GM23338 (cell line): ENCODE measurements around the gene PGRMC2. TPM values are rescaled to one million over a fixed set of nuclear protein-coding genes. Genes with fewer than 3 reads are reported as not detected.

Experiments
- ATAC-seq: fragments of 200-7000 bp; cut with Tn5 transposase; 3 replicates; pipeline ENCODE4 v1.9.1; 2020
- DNase-seq: peaks from one replicate; pipeline ENCODE4 v3.0.0-alpha.2; 2015; ENCODE audit warnings: low spot score
- H2AFZ ChIP-seq: fragments of 200-600 bp; sonication (generic); 2 replicates; pipeline ENCODE4 v1.8.0; 2016; ENCODE audit warnings: antibody characterized with exemption, mild to moderate bottlenecking, moderate library complexity
- H3F3A ChIP-seq: fragments of 200-600 bp; sonication (generic); replicated peaks from 2 replicates; pipeline ENCODE4 v1.8.0; 2017; ENCODE audit warnings: antibody characterized with exemption, mixed run types, low read depth
- H3K27ac ChIP-seq: fragments of 200-600 bp; sonication (generic); 2 replicates; pipeline ENCODE4 v1.6.1; 2016; ENCODE audit warnings: low read depth
- H3K27me3 ChIP-seq: fragments of 200-600 bp; sonication (generic); 2 replicates; pipeline ENCODE4 v1.8.0; 2016; ENCODE audit warnings: mild to moderate bottlenecking, mixed run types, moderate library complexity; ENCODE audit not compliant: insufficient read depth
- H3K36me3 ChIP-seq: fragments of 200-600 bp; sonication (generic); 2 replicates; pipeline ENCODE4 v1.8.0; 2016; ENCODE audit warnings: mild to moderate bottlenecking; ENCODE audit not compliant: insufficient read depth
- H3K4me1 ChIP-seq: fragments of 200-600 bp; sonication (generic); 2 replicates; pipeline ENCODE4 v1.8.0; 2016; ENCODE audit warnings: mild to moderate bottlenecking, moderate library complexity; ENCODE audit not compliant: insufficient read depth
- H3K4me2 ChIP-seq: fragments of 200-600 bp; sonication (generic); 2 replicates; pipeline ENCODE4 v1.7.1; 2017; ENCODE audit warnings: mixed run types
- H3K4me3 ChIP-seq: fragments of 200-600 bp; sonication (generic); 2 replicates; pipeline ENCODE4 v1.6.1; 2016; ENCODE audit warnings: mixed run types
- H3K79me2 ChIP-seq: fragments of 200-600 bp; sonication (generic); replicated peaks from 2 replicates; pipeline ENCODE4 v1.8.0; 2017; ENCODE audit warnings: mild to moderate bottlenecking; ENCODE audit not compliant: insufficient read depth
- H3K9me2 ChIP-seq: fragments of 200-600 bp; sonication (generic); 2 replicates; pipeline ENCODE4 v1.8.0; 2017; ENCODE audit not compliant: insufficient read depth
- H4K20me1 ChIP-seq: fragments of 200-600 bp; sonication (generic); replicated peaks from 2 replicates; pipeline ENCODE4 v1.8.0; 2017; ENCODE audit warnings: mild to moderate bottlenecking; ENCODE audit not compliant: insufficient read depth
- H3K27ac Mint-ChIP-seq: 2 replicates; pipeline ENCODE4 v1.8.0; 2020; ENCODE audit warnings: inconsistent platforms, mild to moderate bottlenecking, moderate library complexity, mixed read lengths
- H3K27me3 Mint-ChIP-seq: 3 replicates; pipeline ENCODE4 v1.8.0; 2022; ENCODE audit warnings: low read depth, mild to moderate bottlenecking, moderate library complexity, mixed read lengths, inconsistent platforms; ENCODE audit not compliant: insufficient read depth, poor library complexity
- H3K36me3 Mint-ChIP-seq: 3 replicates; pipeline ENCODE4 v1.8.0; 2021; ENCODE audit warnings: low read depth, mild to moderate bottlenecking, inconsistent platforms, moderate library complexity, mixed read lengths
- H3K4me1 Mint-ChIP-seq: 3 replicates; pipeline ENCODE4 v1.8.0; 2020; ENCODE audit warnings: mild to moderate bottlenecking, inconsistent platforms, mixed read lengths
- H3K4me3 Mint-ChIP-seq: 3 replicates; pipeline ENCODE4 v1.8.0; 2021; ENCODE audit warnings: moderate library complexity, mild to moderate bottlenecking, inconsistent platforms, mixed read lengths
- H3K9me3 Mint-ChIP-seq: 3 replicates; pipeline ENCODE4 v1.8.0; 2020; ENCODE audit warnings: moderate library complexity, mild to moderate bottlenecking, inconsistent platforms, mixed read lengths
- CREB1 ChIP-seq: fragments of 250-450 bp; sonication (Bioruptor Pico); IDR thresholded peaks from 2 replicates; pipeline ENCODE4 v1.5.0; 2020; ENCODE audit warnings: low read depth, mild to moderate bottlenecking, moderate library complexity
- CTCF ChIP-seq, 2 experiments: fragments of 200-600 bp in 1 of 2; sonication (generic) in 1 of 2; conservative IDR thresholded peaks; 2 replicates each; pipeline versions ENCODE4 v1.5.1 to v1.6.1; 2016 to 2017; ENCODE audit warnings: antibody characterized with exemption in 2 of 2, low read depth in 2 of 2, mild to moderate bottlenecking in 2 of 2, moderate library complexity in 1 of 2
- EZH2 ChIP-seq: fragments of 200-600 bp; sonication (generic); IDR thresholded peaks from one replicate; pipeline ENCODE4 v1.8.0; 2017; ENCODE audit warnings: antibody characterized with exemption, mild to moderate bottlenecking, low read depth; ENCODE audit not compliant: unreplicated experiment
- EZH2phosphoT487 ChIP-seq: fragments of 200-600 bp; sonication (generic); IDR thresholded peaks from one replicate; pipeline ENCODE4 v1.8.1; 2018; ENCODE audit warnings: antibody characterized with exemption; ENCODE audit not compliant: unreplicated experiment
- JUNB ChIP-seq: IDR thresholded peaks from one replicate; pipeline ENCODE4 v1.6.1; 2016; ENCODE audit warnings: antibody characterized with exemption; ENCODE audit not compliant: unreplicated experiment
- POLR2AphosphoS5 ChIP-seq: IDR thresholded peaks from 2 replicates; pipeline ENCODE4 v1.6.1; 2016; ENCODE audit warnings: antibody characterized with exemption, low read depth
- REST ChIP-seq: IDR thresholded peaks from one replicate; pipeline ENCODE4 v1.6.1; 2018; ENCODE audit warnings: antibody characterized with exemption; ENCODE audit not compliant: unreplicated experiment
- STAT1 ChIP-seq: IDR thresholded peaks from one replicate; pipeline ENCODE4 v1.6.1; 2016; ENCODE audit warnings: antibody characterized with exemption; ENCODE audit not compliant: unreplicated experiment
- ZNF114 ChIP-seq: fragments of 250-450 bp; sonication (Bioruptor Pico); IDR thresholded peaks from 2 replicates; pipeline ENCODE4 v1.5.0; 2020; ENCODE audit warnings: mild to moderate bottlenecking, moderate library complexity
- ZNF462 ChIP-seq: fragments of 250-450 bp; sonication (Bioruptor Pico); IDR thresholded peaks from 2 replicates; pipeline ENCODE4 v1.5.0; 2020; ENCODE audit warnings: mild to moderate bottlenecking, moderate library complexity
- polyA plus RNA-seq: library from polyadenylated mRNA; unstranded; fragments of >200 nt; fragmentation: Nextera tagmentation; extraction: Ambion mirVana; gene quantifications from 2 replicates; pipeline ENCODE4 v1.2.1, GENCODE V29; 2016
- total RNA-seq: library from RNA; depleted of rRNA; stranded (reverse); fragments of >200 nt; shearing (Covaris generic); gene quantifications from 2 replicates; pipeline ENCODE4 v1.2.3, GENCODE V29; 2014
- TF ChIP-seq, protein P1 (sequence below): IDR thresholded peaks from 2 replicates; pipeline ENCODE4 v1.6.1; 2016; ENCODE audit warnings: antibody characterized with exemption

Gene PGRMC2
- total and polyA plus RNA-seq, 2 experiments from 2014 or later = 40.2 to 61.9 TPM

DNA sequence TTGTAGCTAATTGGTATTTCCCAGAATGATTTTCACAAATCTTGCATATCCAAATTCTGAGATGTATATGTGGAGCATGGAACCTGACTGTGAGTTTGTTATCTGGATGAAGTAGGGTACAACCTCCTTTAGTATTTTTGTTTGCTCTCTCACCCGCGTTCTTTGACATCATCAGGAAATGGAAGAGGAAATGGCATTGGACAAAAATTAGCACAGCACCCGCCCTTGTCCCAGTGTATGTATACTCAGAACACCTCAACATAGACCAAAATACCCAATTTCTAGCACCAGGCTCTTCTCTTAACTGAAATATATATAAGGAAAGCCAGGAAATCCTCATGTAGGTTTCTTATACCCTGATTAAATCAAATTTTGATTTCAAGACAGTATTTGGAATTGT lies 6.9 kb upstream of the PGRMC2 start (continued):
- TF ChIP-seq ZNF462 (CRISPR knock-in tag) (no peak), REST (no peak), JUNB (no peak), ZNF114 (CRISPR knock-in tag) (no peak)

GRCh38 chr4:128292349-128292748 lies 4.7 kb upstream of the PGRMC2 start:
- Mint-ChIP-seq H3K9me3 (no peaks in the 10 kb centered on the region), H3K27me3 (peaks cover 4% of the 10 kb centered on the region), H3K4me3 (no peak overlapping the region), H3K36me3 (no peaks in the 10 kb centered on the region), H3K4me1 (peaks cover 26% of the 10 kb centered on the region; the same call in 2 of the 3 replicates), H3K27ac (peak overlapping the region; percentile 59)
- no peaks in the 10 kb centered on the region for H3K36me3 ChIP-seq
- no peak overlapping the region for H3K27ac ChIP-seq
- ATAC-seq = no peak
- no peaks in the 10 kb centered on the region for H3K9me2 ChIP-seq
- no peak overlapping the region for H2AFZ ChIP-seq
- H3K79me2 ChIP-seq = no peaks in the 10 kb centered on the region
- H4K20me1 ChIP-seq = no peaks in the 10 kb centered on the region
- H3F3A ChIP-seq = 0 out of 2 replicates have a peak, but pooled peaks cover 6% of the 10 kb centered on the region
- peaks cover 6% of the 10 kb centered on the region for H3K4me1 ChIP-seq
- DNase-seq = no peak
- H3K4me3 ChIP-seq = no peak overlapping the region
- no peaks in the 10 kb centered on the region for H3K27me3 ChIP-seq
- no peak overlapping the region for H3K4me2 ChIP-seq
- TF ChIP-seq CTCF (conservative IDR thresholded peaks at IDR 0.05; ENCODE audit: low read depth in 2 of 2) (no peak), CREB1 (CRISPR knock-in tag) (no peak), POLR2AphosphoS5 (no peak), STAT1 (no peak), EZH2phosphoT487 (no peak), JUNB (no peak), EZH2 (no peak)
- TF ChIP-seq, protein P1, sequence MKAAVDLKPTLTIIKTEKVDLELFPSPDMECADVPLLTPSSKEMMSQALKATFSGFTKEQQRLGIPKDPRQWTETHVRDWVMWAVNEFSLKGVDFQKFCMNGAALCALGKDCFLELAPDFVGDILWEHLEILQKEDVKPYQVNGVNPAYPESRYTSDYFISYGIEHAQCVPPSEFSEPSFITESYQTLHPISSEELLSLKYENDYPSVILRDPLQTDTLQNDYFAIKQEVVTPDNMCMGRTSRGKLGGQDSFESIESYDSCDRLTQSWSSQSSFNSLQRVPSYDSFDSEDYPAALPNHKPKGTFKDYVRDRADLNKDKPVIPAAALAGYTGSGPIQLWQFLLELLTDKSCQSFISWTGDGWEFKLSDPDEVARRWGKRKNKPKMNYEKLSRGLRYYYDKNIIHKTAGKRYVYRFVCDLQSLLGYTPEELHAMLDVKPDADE = no peak
